Measurements from ENCODE around the gene SPN. TPM values are rescaled to one million over a fixed set of nuclear protein-coding genes. Genes with fewer than 3 reads are reported as not detected.
A peak's percentile ranks its signal among the peaks of the same experiment; 100 is the strongest.
"Not testable (repeated sequence)": the region's sequence is repeated elsewhere in the genome, so short reads cannot be mapped to it uniquely, and the experiment has no call there.

The SPN gene
- total RNA-seq: 1 to 10 TPM; 1.8 to 3.5 TPM
- long read RNA-seq: 0 reads

GRCh38 chr16:29663016-29663806, at the start of gene SPN:
Gene SPN (plus strand): TSS chr16:29663247. CDS start chr16:29663729, 482 bp downstream.
- DNase-seq: peak in 1 of 2 donors; percentile 31
- intact Hi-C loops (cut with DNase I, micrococcal nuclease): no loop called here
- no peak for ATAC-seq

- DNase-seq (peak; percentile 82 to 94), ATAC-seq (peak; percentile 70)
- intact Hi-C loops (cut with DNase I, micrococcal nuclease): not testable (repeated sequence)
These were observed 49.6 kb upstream of the SPN start for GRCh38 chr16:29613307-29614057.

GRCh38 chr16:29614691-29615314, 48.2 kb upstream of the SPN start:
- intact Hi-C loops (cut with DNase I, micrococcal nuclease); DNase-seq; ATAC-seq: not testable (repeated sequence)

GRCh38 chr16:29616127-29616526, 46.9 kb upstream of the SPN start:
- intact Hi-C loops (cut with DNase I, micrococcal nuclease): not testable (repeated sequence)
- peak; percentile 45 for ATAC-seq

GRCh38 chr16:29620591-29620990, 42.5 kb upstream of the SPN start:
- DNase-seq (peak in 1 of 2 donors; percentile 40), ATAC-seq (peak; percentile 35)
- intact Hi-C loops (cut with DNase I, micrococcal nuclease): not testable (repeated sequence)

More at GRCh38 chr16:29616127-29616526, 46.9 kb upstream of the SPN start:
- peak; percentile 55 to 60 for DNase-seq

GRCh38 chr16:29622738-29623137, 40.3 kb upstream of the SPN start:
- ATAC-seq; intact Hi-C loops (cut with DNase I, micrococcal nuclease); DNase-seq: not testable (repeated sequence)

GRCh38 chr16:29623253-29623652, 39.8 kb upstream of the SPN start:
- DNase-seq; intact Hi-C loops (cut with DNase I, micrococcal nuclease); ATAC-seq: not testable (repeated sequence)

- not testable (repeated sequence) for DNase-seq, ATAC-seq
These were observed 37.9 kb upstream of the SPN start for GRCh38 chr16:29625114-29625513.

GRCh38 chr16:29626778-29627331, 36.2 kb upstream of the SPN start:
- intact Hi-C loops (cut with DNase I, micrococcal nuclease); DNase-seq: not testable (repeated sequence)
- peak; percentile 47 for ATAC-seq

More at GRCh38 chr16:29625114-29625513, 37.9 kb upstream of the SPN start:
- intact Hi-C loops (cut with DNase I, micrococcal nuclease): not testable (repeated sequence)

- DNase-seq; intact Hi-C loops (cut with DNase I, micrococcal nuclease): not testable (repeated sequence)
- ATAC-seq: peak; percentile 34
These were observed 35.4 kb upstream of the SPN start for GRCh38 chr16:29627661-29628075.

GRCh38 chr16:29628707-29629106, 34.3 kb upstream of the SPN start:
- ATAC-seq; intact Hi-C loops (cut with DNase I, micrococcal nuclease); DNase-seq: not testable (repeated sequence)

- ATAC-seq; DNase-seq; intact Hi-C loops (cut with DNase I, micrococcal nuclease): not testable (repeated sequence)
These were observed 33.7 kb upstream of the SPN start for GRCh38 chr16:29629318-29629717.

- DNase-seq; ATAC-seq; intact Hi-C loops (cut with DNase I, micrococcal nuclease): not testable (repeated sequence)
These were observed 31.4 kb upstream of the SPN start for GRCh38 chr16:29631658-29632057.

GRCh38 chr16:29635902-29636301, 27.1 kb upstream of the SPN start:
- ATAC-seq; DNase-seq; intact Hi-C loops (cut with DNase I, micrococcal nuclease): not testable (repeated sequence)

GRCh38 chr16:29636368-29636767, 26.7 kb upstream of the SPN start:
- DNase-seq; intact Hi-C loops (cut with DNase I, micrococcal nuclease); ATAC-seq: not testable (repeated sequence)

- intact Hi-C loops (cut with DNase I, micrococcal nuclease); DNase-seq; ATAC-seq: not testable (repeated sequence)
These were observed 24.3 kb upstream of the SPN start for GRCh38 chr16:29638751-29639150.

- ATAC-seq: peak; percentile 45
- DNase-seq: no peak
- intact Hi-C loops (cut with DNase I, micrococcal nuclease): no loop called here
These were observed 21.5 kb upstream of the SPN start for GRCh38 chr16:29641561-29641960.

GRCh38 chr16:29643596-29643995, 19.5 kb upstream of the SPN start:
- ATAC-seq (no peak), DNase-seq (no peak)
- intact Hi-C loops (cut with DNase I, micrococcal nuclease): no loop called here

Measured in left colon (tissue), 2 donors.